GM12891 (cell line): ENCODE results near the gene DHRSX.

Source experiments
- PAX5 ChIP-seq: IDR thresholded peaks from 2 replicates; pipeline ENCODE4 v1.6.1; 2011; ENCODE audit warnings: low read length, moderate library complexity, mild to moderate bottlenecking; ENCODE audit not compliant: insufficient read depth, severe bottlenecking
- POLR2A ChIP-seq: IDR thresholded peaks from 2 replicates; pipeline ENCODE4 v1.6.1; 2011; ENCODE audit warnings: low read depth, low read length, control low read depth
- POLR2AphosphoS5 ChIP-seq: IDR thresholded peaks from 2 replicates; pipeline ENCODE4 v1.6.1; 2011; ENCODE audit warnings: low read depth, low read length, control low read depth
- SPI1 ChIP-seq: IDR thresholded peaks from 2 replicates; pipeline ENCODE4 v1.6.1; 2011; ENCODE audit warnings: low read depth, low read length, control low read depth

GRCh38 chrX:2383144-2383543 is 117.6 kb downstream of the DHRSX start:
- TF ChIP-seq POLR2AphosphoS5 = no peak
- TF ChIP-seq POLR2A = no peak
- TF ChIP-seq PAX5 = no peak
- TF ChIP-seq SPI1 = no peak
